ENCODE measurements around the gene IFNK.
A peak's percentile ranks its signal among the peaks of the same experiment; 100 is the strongest.

Gene IFNK

GRCh38 chr9:27573634-27574590 lies 49.8 kb downstream of the IFNK start:
- peak; percentile 96 for DNase-seq (ENCODE audit: low read depth)

Measured in activated T-cell treated with anti-CD3 and anti-CD28 coated beads for 24 hours (primary cell).